Measurements from ENCODE around the gene SAMD8.

- no peak for TF ChIP-seq POLR2A (IDR thresholded peaks at IDR 0.05; ENCODE audit: low read depth)
- no peak for TF ChIP-seq CTCF (IDR thresholded peaks at IDR 0.05)
Observed at GRCh38 chr10:75207079-75207856, 95.8 kb downstream of the SAMD8 start.

Measured in esophagus muscularis mucosa (tissue), 3 donors.